ENCODE results near the gene FANK1.

FANK1 gene

GRCh38 chr10:126004752-126005151 lies 108.4 kb downstream of the FANK1 start:
- no peaks in the 10 kb centered on the region for H3K27me3 Mint-ChIP-seq
- DNase-seq (no peak), ATAC-seq (no peak)
- no peaks in the 10 kb centered on the region for H3K36me3 Mint-ChIP-seq (ENCODE audit: low read depth)
- H3K27ac Mint-ChIP-seq: no peak overlapping the region
- no peaks in the 10 kb centered on the region for H3K4me1 Mint-ChIP-seq
- H3K9me3 Mint-ChIP-seq: no peaks in the 10 kb centered on the region
- no peak overlapping the region for H3K4me3 Mint-ChIP-seq

- no peaks in the 10 kb centered on the region for H3K4me1 Mint-ChIP-seq
- ATAC-seq (no peak), DNase-seq (no peak)
- no peaks in the 10 kb centered on the region for H3K36me3 Mint-ChIP-seq (ENCODE audit: low read depth)
- no peaks in the 10 kb centered on the region for H3K9me3 Mint-ChIP-seq
- no peaks in the 10 kb centered on the region for H3K27me3 Mint-ChIP-seq
- no peak overlapping the region for H3K4me3 Mint-ChIP-seq
- H3K27ac Mint-ChIP-seq: no peak overlapping the region
Measured at GRCh38 chr10:126006264-126006663, 109.9 kb downstream of the FANK1 start.

- H3K36me3 Mint-ChIP-seq (ENCODE audit: low read depth): no peaks in the 10 kb centered on the region
- DNase-seq (no peak), ATAC-seq (no peak)
- no peak overlapping the region for H3K27ac Mint-ChIP-seq
- no peak overlapping the region for H3K4me3 Mint-ChIP-seq
- H3K27me3 Mint-ChIP-seq: no peaks in the 10 kb centered on the region
- no peaks in the 10 kb centered on the region for H3K9me3 Mint-ChIP-seq
- H3K4me1 Mint-ChIP-seq: no peaks in the 10 kb centered on the region
Measured at GRCh38 chr10:126006906-126007305, 110.5 kb downstream of the FANK1 start.

- DNase-seq (no peak), ATAC-seq (no peak)
- H3K4me1 Mint-ChIP-seq: peaks cover 8% of the 10 kb centered on the region
- no peaks in the 10 kb centered on the region for H3K36me3 Mint-ChIP-seq (ENCODE audit: low read depth)
- no peaks in the 10 kb centered on the region for H3K9me3 Mint-ChIP-seq
- no peaks in the 10 kb centered on the region for H3K27me3 Mint-ChIP-seq
- no peak overlapping the region for H3K27ac Mint-ChIP-seq
- H3K4me3 Mint-ChIP-seq: no peak overlapping the region
Measured at GRCh38 chr10:126009650-126010049, 113.3 kb downstream of the FANK1 start.

DNA sequence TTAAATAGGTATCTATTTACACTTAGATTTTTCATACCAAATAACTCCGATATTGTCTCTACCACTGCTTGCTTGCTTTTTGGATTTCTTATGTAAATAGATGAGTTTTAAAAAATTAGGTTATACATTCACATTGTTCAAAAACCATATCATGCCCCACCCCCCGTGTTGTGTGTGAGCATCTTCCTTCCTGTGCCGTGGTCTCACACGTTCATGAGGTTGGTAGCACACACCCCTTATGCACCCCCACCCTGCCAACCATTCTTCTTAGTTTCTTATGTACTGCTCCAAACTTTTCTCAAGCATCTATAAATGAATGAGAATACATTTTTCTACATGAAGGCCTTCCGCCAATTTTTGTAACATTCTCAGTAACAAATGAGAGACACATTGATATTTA lies 115.6 kb downstream of the FANK1 start:
- H3K27ac Mint-ChIP-seq: no peak overlapping the region
- H3K4me1 Mint-ChIP-seq: peaks cover 8% of the 10 kb centered on the region
- no peaks in the 10 kb centered on the region for H3K9me3 Mint-ChIP-seq
- H3K36me3 Mint-ChIP-seq (ENCODE audit: low read depth): no peaks in the 10 kb centered on the region
- ATAC-seq: no peak
- DNase-seq: no peak
- H3K4me3 Mint-ChIP-seq: no peak overlapping the region
- no peaks in the 10 kb centered on the region for H3K27me3 Mint-ChIP-seq

DNA sequence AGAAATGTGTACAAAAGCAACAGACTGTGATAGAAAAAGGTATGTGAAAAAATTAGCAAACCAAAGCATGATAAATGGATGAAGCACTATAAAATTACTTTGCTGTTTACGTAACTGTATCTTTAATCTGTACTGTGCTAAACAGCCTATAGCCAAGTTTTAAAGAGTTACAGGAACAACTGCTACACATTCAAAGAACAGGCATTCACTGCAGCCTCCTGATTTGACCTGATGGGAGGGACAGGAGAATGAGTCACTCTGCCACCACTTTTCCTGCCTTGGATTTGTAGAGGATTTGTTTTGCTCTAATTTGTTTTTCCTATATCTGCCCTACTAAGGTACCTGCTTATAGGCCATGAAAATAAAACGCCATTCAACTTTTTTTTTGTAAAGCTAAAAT lies 116.1 kb downstream of the FANK1 start:
- ATAC-seq (no peak), DNase-seq (no peak)
- Mint-ChIP-seq H3K4me3 (no peak overlapping the region), H3K36me3 (ENCODE audit: low read depth) (no peaks in the 10 kb centered on the region), H3K27me3 (peaks cover 2% of the 10 kb centered on the region), H3K4me1 (peaks cover 8% of the 10 kb centered on the region), H3K27ac (no peak overlapping the region), H3K9me3 (no peaks in the 10 kb centered on the region)

DNA sequence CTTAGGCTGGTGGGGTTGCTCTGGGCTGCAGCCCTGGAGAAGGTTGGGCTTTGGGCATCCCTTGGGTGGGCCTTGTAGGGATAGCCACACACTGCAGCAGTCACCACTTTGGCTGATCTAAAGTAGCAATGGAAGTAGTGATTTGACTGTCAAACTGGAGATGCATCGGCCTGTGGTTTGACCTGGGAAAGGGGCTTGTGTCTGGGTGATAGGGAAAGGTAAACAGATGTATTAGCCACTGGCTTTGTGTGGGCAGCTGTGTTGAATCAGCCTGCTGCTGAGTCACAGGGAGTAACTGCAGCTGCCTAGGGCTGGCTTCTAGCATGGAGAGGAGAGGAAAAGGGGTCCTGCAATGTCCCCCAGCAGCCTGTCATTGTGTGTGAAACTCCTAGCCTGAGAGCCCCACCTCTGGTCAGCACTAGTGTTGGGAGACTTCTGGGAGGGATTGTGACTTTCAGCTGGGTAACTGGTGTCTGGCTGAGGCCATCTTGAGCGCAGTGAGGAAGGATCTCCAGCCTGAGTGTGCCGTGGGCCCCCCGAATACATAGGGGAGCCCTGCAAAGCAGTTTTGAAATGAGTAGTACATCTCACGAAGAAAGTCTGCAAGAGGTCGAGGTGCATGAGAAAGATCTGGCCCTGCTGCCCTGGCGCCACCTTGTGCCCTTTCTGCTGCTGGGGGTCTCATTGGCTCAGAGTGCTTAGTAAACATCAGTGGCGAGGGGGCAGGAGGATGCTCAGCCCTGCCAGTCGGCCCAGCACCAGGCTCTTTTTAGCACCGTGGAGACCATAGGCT lies 117.3 kb downstream of the FANK1 start:
- H3K27me3 Mint-ChIP-seq: peaks cover 2% of the 10 kb centered on the region
- H3K4me1 Mint-ChIP-seq: peaks cover 8% of the 10 kb centered on the region
- ATAC-seq (peak; percentile 61), DNase-seq (peak; percentile 8)
- no peaks in the 10 kb centered on the region for H3K36me3 Mint-ChIP-seq (ENCODE audit: low read depth)
- H3K4me3 Mint-ChIP-seq: no peak overlapping the region
- H3K27ac Mint-ChIP-seq: no peak overlapping the region
- H3K9me3 Mint-ChIP-seq: no peaks in the 10 kb centered on the region

GRCh38 chr10:126014309-126014708 lies 117.9 kb downstream of the FANK1 start:
- Mint-ChIP-seq H3K4me3 (no peak overlapping the region), H3K27ac (no peak overlapping the region), H3K9me3 (no peaks in the 10 kb centered on the region), H3K36me3 (ENCODE audit: low read depth) (no peaks in the 10 kb centered on the region), H3K4me1 (peaks cover 8% of the 10 kb centered on the region), H3K27me3 (peaks cover 2% of the 10 kb centered on the region)
- ATAC-seq (no peak), DNase-seq (no peak)

DNA sequence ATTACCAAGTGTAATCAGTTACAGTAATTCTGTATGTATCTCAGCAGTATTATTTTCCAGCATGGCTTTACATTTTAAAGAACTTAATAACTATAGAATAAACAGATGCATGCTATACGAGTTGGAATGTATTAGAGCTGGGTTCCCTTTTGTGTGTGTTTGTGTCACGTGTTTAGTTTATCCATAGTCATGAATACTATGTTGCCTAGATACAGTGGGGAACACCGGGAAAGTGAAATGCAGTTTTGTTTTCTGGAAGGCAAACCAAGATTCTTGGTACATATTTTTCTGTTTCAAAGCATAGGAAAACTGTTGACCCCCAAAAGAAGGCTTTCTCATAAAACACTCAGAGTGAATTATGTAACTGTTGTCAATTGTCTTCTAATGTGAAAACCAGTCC lies 119.0 kb downstream of the FANK1 start:
- Mint-ChIP-seq H3K4me1 (peaks cover 8% of the 10 kb centered on the region), H3K4me3 (no peak overlapping the region), H3K27me3 (peaks cover 5% of the 10 kb centered on the region), H3K9me3 (no peaks in the 10 kb centered on the region), H3K36me3 (ENCODE audit: low read depth) (no peaks in the 10 kb centered on the region), H3K27ac (no peak overlapping the region)
- ATAC-seq (no peak), DNase-seq (no peak)

DNA sequence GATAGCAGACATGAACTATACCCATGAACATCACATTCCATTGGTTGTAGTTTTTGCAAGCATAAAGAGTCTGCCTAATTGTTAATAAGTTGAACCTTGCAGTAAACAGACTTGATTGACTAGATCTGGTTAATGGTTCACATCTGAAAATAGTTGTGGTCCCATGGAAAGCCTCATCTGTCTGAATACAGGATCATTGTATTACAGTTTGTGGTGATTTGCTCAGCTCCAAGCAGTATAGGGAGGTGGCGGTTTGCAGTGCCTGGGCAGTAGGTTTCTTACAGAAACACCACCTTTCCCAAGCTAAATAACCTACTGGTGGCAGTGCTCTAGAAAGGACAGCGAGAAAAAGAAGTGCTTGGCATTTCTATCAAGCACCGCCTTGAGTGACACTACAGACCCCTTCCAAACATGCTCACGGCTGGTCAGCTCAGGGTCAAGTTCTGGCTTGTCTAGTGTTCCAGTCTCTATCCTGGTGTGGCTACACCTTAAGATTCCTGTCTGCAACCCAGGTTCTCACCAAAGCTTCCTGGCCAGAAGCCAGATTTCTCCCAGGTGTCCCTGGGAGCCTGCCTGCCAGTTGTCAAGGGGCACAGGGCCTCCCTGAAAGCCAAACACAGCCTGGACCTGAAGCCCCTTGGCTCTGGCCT lies 119.9 kb downstream of the FANK1 start:
- Mint-ChIP-seq H3K4me1 (peaks cover 8% of the 10 kb centered on the region), H3K9me3 (no peaks in the 10 kb centered on the region), H3K36me3 (ENCODE audit: low read depth) (no peaks in the 10 kb centered on the region), H3K27me3 (peaks cover 5% of the 10 kb centered on the region), H3K4me3 (no peak overlapping the region), H3K27ac (no peak overlapping the region)
- no peak for DNase-seq
- no peak for ATAC-seq

GRCh38 chr10:126016882-126017281 lies 120.5 kb downstream of the FANK1 start:
- H3K4me1 Mint-ChIP-seq: peaks cover 8% of the 10 kb centered on the region
- no peak for DNase-seq
- no peaks in the 10 kb centered on the region for H3K36me3 Mint-ChIP-seq (ENCODE audit: low read depth)
- H3K27me3 Mint-ChIP-seq: peaks cover 8% of the 10 kb centered on the region
- no peak overlapping the region for H3K4me3 Mint-ChIP-seq
- H3K9me3 Mint-ChIP-seq: no peaks in the 10 kb centered on the region
- no peak overlapping the region for H3K27ac Mint-ChIP-seq
- ATAC-seq: no peak

DNA sequence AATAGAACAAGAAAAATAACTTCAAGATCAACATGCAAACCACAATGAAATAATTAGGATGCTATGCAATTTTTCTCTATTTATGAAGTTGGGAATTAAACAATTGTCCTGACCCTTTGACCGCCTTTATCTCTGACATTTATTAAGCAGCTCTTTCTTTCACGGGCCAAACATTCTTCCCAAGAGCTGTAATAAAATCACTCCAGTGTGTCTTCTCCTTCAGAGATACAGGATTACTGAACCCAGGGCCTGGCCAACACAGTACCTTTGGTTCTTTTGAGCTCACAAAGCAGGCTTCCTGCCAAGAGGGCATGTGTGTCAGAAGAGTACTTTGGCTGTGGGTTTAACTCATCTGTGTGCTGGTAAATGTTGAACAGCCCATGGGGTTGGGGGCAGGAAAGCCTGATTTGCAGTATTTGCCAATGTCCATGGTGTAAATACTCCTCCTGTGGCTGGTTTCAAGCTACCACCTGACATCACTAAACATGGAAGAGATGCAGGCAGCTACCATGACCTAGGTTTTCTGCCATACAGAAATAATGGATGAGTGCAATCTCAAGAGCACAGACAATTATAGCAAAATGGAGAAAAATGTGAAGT lies 121.7 kb downstream of the FANK1 start:
- no peak overlapping the region for H3K27ac Mint-ChIP-seq
- no peak for DNase-seq
- no peak overlapping the region for H3K4me3 Mint-ChIP-seq
- H3K4me1 Mint-ChIP-seq: peaks cover 8% of the 10 kb centered on the region
- peaks cover 8% of the 10 kb centered on the region for H3K27me3 Mint-ChIP-seq
- no peaks in the 10 kb centered on the region for H3K36me3 Mint-ChIP-seq (ENCODE audit: low read depth)
- H3K9me3 Mint-ChIP-seq: no peaks in the 10 kb centered on the region
- no peak for ATAC-seq

- ATAC-seq (no peak), DNase-seq (no peak)
- no peaks in the 10 kb centered on the region for H3K36me3 Mint-ChIP-seq (ENCODE audit: low read depth)
- H3K4me1 Mint-ChIP-seq: no peaks in the 10 kb centered on the region
- H3K4me3 Mint-ChIP-seq: no peak overlapping the region
- H3K27me3 Mint-ChIP-seq: peaks cover 11% of the 10 kb centered on the region
- no peak overlapping the region for H3K27ac Mint-ChIP-seq
- peaks cover 10% of the 10 kb centered on the region for H3K9me3 Mint-ChIP-seq
Measured at GRCh38 chr10:126021833-126022500, 125.6 kb downstream of the FANK1 start.

- H3K27me3 Mint-ChIP-seq: peaks cover 9% of the 10 kb centered on the region
- no peak for DNase-seq
- ATAC-seq: no peak
- H3K36me3 Mint-ChIP-seq (ENCODE audit: low read depth): no peaks in the 10 kb centered on the region
- peaks cover 16% of the 10 kb centered on the region for H3K9me3 Mint-ChIP-seq
- H3K27ac Mint-ChIP-seq: no peak overlapping the region
- no peaks in the 10 kb centered on the region for H3K4me1 Mint-ChIP-seq
- H3K4me3 Mint-ChIP-seq: no peak overlapping the region
Measured at GRCh38 chr10:126022841-126023240, 126.5 kb downstream of the FANK1 start.

DNA sequence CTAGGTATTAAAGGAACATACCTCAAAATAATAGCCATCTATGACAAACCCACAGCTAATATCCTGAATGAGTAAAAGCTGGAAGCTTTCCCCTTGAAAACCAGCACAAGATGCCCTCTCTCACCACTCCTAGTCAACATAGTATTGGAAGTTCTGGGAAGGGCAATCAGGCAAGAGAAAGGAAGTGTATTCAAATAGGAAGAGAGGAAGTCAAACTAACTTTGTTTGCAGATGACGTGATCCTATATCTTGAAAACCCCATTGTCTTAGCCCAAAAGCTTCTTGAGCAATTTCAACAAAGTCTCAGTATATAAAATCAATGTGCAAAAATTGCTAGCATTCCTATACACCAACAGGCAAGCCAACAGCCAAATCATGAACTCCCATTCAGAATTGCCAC lies 131.3 kb downstream of the FANK1 start:
- ATAC-seq: no peak
- peaks cover 23% of the 10 kb centered on the region for H3K9me3 Mint-ChIP-seq
- H3K4me3 Mint-ChIP-seq: no peak overlapping the region
- no peaks in the 10 kb centered on the region for H3K36me3 Mint-ChIP-seq (ENCODE audit: low read depth)
- no peak for DNase-seq
- peaks cover 4% of the 10 kb centered on the region for H3K27me3 Mint-ChIP-seq
- H3K27ac Mint-ChIP-seq: no peak overlapping the region
- H3K4me1 Mint-ChIP-seq: no peaks in the 10 kb centered on the region

All from activated naive CD8-positive, alpha-beta T cell treated with anti-CD3 and anti-CD28 coated beads, Interleukin-2, amount 50 U/mL, for 24 hours (primary cell).